ENCODE measurements around the gene FSCN2. TPM values are rescaled to one million over a fixed set of nuclear protein-coding genes. Genes with fewer than 3 reads are reported as not detected.

Gene FSCN2
- total RNA-seq, 1 experiment from 2014 or later, result 0.31 TPM

GRCh38 chr17:81532490-81533287, 4.5 kb downstream of the FSCN2 start:
- DNase-seq (ENCODE audit: low spot score), result no peak
- CTCF ChIA-PET, result interaction anchor here (1.6 kb wide), 1 partner anchor 9 kb away, joined by 7 read pairs; no protein-coding TSS in a partner anchor
- H3K36me3 Mint-ChIP-seq, result no peaks in the 10 kb centered on the region
- no peak overlapping the region for H3K4me3 Mint-ChIP-seq
- ATAC-seq, result no peak
- H3K4me1 Mint-ChIP-seq, result no peaks in the 10 kb centered on the region
- peaks cover 28% of the 10 kb centered on the region for H3K27me3 Mint-ChIP-seq (ENCODE audit: low read depth)
- H3K27ac Mint-ChIP-seq, result no peak overlapping the region
- TF ChIP-seq ETV6 (CRISPR knock-in tag; IDR thresholded peaks at IDR 0.05) (no peak), ATF2 (CRISPR knock-in tag; IDR thresholded peaks at IDR 0.05; ENCODE audit: borderline replicate concordance, low read depth) (no peak), SP1 (CRISPR knock-in tag; conservative IDR thresholded peaks at IDR 0.05) (no peak), ZNF317 (CRISPR knock-in tag; IDR thresholded peaks at IDR 0.05; ENCODE audit: borderline replicate concordance, low read depth) (no peak), NFYB (CRISPR knock-in tag; conservative IDR thresholded peaks at IDR 0.05; ENCODE audit: low read depth) (no peak), SMAD4 (CRISPR knock-in tag; IDR thresholded peaks at IDR 0.05) (no peak), EMX1 (CRISPR knock-in tag; IDR thresholded peaks at IDR 0.05) (no peak), RELA (CRISPR knock-in tag; IDR thresholded peaks at IDR 0.05; ENCODE audit: borderline replicate concordance) (no peak), ATF1 (CRISPR knock-in tag; IDR thresholded peaks at IDR 0.05) (no peak), FOXK1 (CRISPR knock-in tag; IDR thresholded peaks at IDR 0.05) (no peak), ZSCAN18 (CRISPR knock-in tag; IDR thresholded peaks at IDR 0.05) (no peak), ERG (CRISPR knock-in tag; IDR thresholded peaks at IDR 0.05) (no peak)
- H3K9me3 Mint-ChIP-seq, result no peaks in the 10 kb centered on the region
- POLR2A ChIA-PET, result no interaction called here

- no peak for ATAC-seq
- Mint-ChIP-seq H3K4me3 (no peak overlapping the region), H3K9me3 (no peaks in the 10 kb centered on the region), H3K27ac (no peak overlapping the region), H3K4me1 (no peaks in the 10 kb centered on the region), H3K27me3 (ENCODE audit: low read depth) (peaks cover 28% of the 10 kb centered on the region), H3K36me3 (no peaks in the 10 kb centered on the region)
- no peak for DNase-seq (ENCODE audit: low spot score)
- CTCF ChIA-PET, result interaction anchor here (1.1 to 1.6 kb wide), 2 partner anchors 10 to 49 kb away, joined by 3 to 7 read pairs; no protein-coding TSS in a partner anchor
- POLR2A ChIA-PET, result interaction anchor here (1.0 kb wide), 1 partner anchor 11 kb away, joined by 3 read pairs; no protein-coding TSS in a partner anchor
- TF ChIP-seq ZNF396 (CRISPR knock-in tag; IDR thresholded peaks at IDR 0.05; ENCODE audit: borderline replicate concordance), result no peak
- TF ChIP-seq USF1 (CRISPR knock-in tag; IDR thresholded peaks at IDR 0.05), result no peak
- TF ChIP-seq ELF4 (CRISPR knock-in tag; IDR thresholded peaks at IDR 0.05; ENCODE audit: low read depth), result no peak
- no peak for TF ChIP-seq ZNF532 (CRISPR knock-in tag; IDR thresholded peaks at IDR 0.05; ENCODE audit: borderline replicate concordance)
- no peak for TF ChIP-seq ATF1 (CRISPR knock-in tag; IDR thresholded peaks at IDR 0.05)
- TF ChIP-seq FOXP1 (CRISPR knock-in tag; IDR thresholded peaks at IDR 0.05; ENCODE audit: borderline replicate concordance), result no peak
- no peak for TF ChIP-seq NFE2L1 (CRISPR knock-in tag; IDR thresholded peaks at IDR 0.05)
- no peak for TF ChIP-seq GRHL2 (CRISPR knock-in tag; IDR thresholded peaks at IDR 0.05; ENCODE audit: insufficient replicate concordance, severe bottlenecking)
- TF ChIP-seq OVOL2 (CRISPR knock-in tag; IDR thresholded peaks at IDR 0.05; ENCODE audit: borderline replicate concordance), result no peak
- no peak for TF ChIP-seq ZNF423 (CRISPR knock-in tag; IDR thresholded peaks at IDR 0.05)
- no peak for TF ChIP-seq FOXP4 (CRISPR knock-in tag; IDR thresholded peaks at IDR 0.05)
Observed at GRCh38 chr17:81533339-81534141, 5.4 kb downstream of the FSCN2 start.
